ENCODE measurements around the gene RPL22L1. TPM values are rescaled to one million over a fixed set of nuclear protein-coding genes. Genes with fewer than 3 reads are reported as not detected.

Gene RPL22L1
- polyA plus RNA-seq, 1 experiment = 22.1 TPM

DNA sequence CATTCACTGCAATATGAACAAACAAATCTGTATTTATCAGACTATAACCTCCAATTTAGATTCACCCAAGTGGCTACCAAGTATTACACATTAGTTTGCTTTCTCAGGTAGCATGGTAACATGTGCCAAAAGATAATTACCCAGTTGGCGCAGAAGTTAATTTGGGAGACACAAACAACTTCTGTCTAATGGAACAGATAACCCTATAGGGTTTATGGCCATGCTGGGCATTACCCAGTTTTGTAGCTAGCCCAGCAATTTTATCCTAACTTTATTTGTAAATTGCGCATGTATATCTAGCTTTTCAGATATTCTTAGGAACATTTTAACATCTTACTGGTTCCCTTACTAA lies 780 bp downstream of the RPL22L1 start:
- ChIA-PET POLR2A (interaction anchor here (0.5 kb wide), 1 partner anchor 548 kb away, joined by 3 read pairs; no protein-coding TSS in a partner anchor), CTCF (interaction anchor here (0.6 to 1.0 kb wide), 2 partner anchors 58 to 512 kb away, joined by 3 to 4 read pairs; no protein-coding TSS in a partner anchor)
- peak overlapping the region; percentile 69 for H3K4me3 ChIP-seq (ENCODE audit: low read depth, low read length)
- TF ChIP-seq, protein P1, sequence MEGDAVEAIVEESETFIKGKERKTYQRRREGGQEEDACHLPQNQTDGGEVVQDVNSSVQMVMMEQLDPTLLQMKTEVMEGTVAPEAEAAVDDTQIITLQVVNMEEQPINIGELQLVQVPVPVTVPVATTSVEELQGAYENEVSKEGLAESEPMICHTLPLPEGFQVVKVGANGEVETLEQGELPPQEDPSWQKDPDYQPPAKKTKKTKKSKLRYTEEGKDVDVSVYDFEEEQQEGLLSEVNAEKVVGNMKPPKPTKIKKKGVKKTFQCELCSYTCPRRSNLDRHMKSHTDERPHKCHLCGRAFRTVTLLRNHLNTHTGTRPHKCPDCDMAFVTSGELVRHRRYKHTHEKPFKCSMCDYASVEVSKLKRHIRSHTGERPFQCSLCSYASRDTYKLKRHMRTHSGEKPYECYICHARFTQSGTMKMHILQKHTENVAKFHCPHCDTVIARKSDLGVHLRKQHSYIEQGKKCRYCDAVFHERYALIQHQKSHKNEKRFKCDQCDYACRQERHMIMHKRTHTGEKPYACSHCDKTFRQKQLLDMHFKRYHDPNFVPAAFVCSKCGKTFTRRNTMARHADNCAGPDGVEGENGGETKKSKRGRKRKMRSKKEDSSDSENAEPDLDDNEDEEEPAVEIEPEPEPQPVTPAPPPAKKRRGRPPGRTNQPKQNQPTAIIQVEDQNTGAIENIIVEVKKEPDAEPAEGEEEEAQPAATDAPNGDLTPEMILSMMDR (IDR thresholded peaks at IDR 0.05; ENCODE audit: insufficient read depth, low read depth, low read length) = no peak
- H3K27me3 ChIP-seq (ENCODE audit: control insufficient read depth, insufficient read depth, low read length) = no peaks in the 10 kb centered on the region
- DNase-seq (ENCODE audit: low read depth) = no peak
- H3K36me3 ChIP-seq (ENCODE audit: control insufficient read depth, insufficient read depth, low read length) = peaks cover 2% of the 10 kb centered on the region; the same call in 1 of the 2 replicates

DNA sequence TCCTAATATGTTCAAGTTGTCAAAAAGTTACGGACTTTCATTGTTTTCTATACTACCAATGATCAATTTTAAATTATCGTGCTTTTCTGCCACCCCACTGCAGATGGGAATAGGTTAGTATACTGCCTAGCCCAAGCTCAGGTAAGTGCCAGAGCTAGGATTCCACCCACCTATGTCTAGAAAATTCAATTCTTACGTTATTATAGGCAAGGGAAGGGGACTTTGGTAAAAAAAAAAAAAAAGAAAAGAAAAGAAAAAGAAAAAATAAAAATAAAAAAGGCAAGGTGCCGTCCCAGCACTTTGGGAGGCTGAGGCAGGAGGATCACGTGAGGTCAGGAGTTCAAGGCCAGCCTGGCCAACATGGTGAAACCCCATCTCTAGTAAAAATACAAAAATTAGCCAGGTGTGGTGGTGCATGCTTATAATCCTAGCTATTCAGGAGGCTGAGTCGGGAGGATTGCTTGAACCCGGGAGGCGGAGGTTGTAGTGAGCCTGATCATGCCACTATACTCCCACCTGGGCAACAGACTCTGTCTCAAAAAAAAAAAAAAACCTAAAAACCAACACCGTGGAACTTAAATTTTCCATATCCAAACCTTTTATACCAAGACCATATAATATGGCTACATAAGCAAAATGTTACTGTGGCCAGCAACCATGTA lies 1.3 kb downstream of the RPL22L1 start:
- Histone ChIP-seq H3K4me3 (ENCODE audit: low read depth, low read length) (peak overlapping the region; percentile 69), H3K36me3 (ENCODE audit: control insufficient read depth, insufficient read depth, low read length) (peaks cover 2% of the 10 kb centered on the region; the same call in 1 of the 2 replicates), H3K27me3 (ENCODE audit: control insufficient read depth, insufficient read depth, low read length) (no peaks in the 10 kb centered on the region)
- CTCF ChIA-PET = no interaction called here
- TF ChIP-seq, protein P1 (IDR thresholded peaks at IDR 0.05; ENCODE audit: insufficient read depth, low read depth, low read length) = no peak
- POLR2A ChIA-PET = interaction anchor here (0.6 kb wide), 1 partner anchor 505 kb away, joined by 3 read pairs; no protein-coding TSS in a partner anchor
- no peak for DNase-seq (ENCODE audit: low read depth)

DNA sequence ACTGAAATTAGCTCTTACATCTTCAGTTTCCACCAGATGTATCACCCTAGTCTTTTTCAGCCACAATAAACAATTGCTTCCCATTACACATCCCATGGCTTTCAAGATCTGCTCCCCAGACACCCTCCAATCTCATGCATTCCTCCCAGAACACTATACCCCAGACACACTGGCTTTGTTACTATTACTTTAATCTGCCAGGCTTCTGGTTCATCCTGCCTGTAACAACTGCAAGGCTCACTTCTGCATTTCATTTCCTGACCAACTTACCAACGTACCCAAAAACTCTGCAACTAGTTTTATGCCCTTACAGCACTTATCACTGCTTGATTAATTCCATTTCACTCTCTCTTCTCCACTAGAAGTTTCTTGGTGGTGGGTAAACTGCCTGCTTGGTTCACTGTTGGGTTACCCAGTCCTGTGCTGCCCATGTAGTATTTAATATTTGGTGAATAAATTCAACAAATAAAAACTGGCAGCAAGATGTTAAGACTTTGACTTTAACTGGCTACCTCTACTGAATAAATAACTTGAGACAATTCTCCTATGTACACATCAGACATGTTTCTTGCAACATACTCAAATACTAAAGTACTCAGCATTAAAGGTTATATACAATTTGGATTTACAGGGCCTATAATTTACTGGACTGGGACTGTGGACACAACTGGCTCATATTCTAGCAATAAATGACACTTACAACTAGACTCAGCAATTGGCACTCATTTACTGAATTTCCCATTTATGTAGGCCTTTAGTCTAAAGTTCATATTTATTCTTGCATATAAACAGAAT lies 2.7 kb downstream of the RPL22L1 start:
- H3K27me3 ChIP-seq (ENCODE audit: control insufficient read depth, insufficient read depth, low read length) = no peaks in the 10 kb centered on the region
- H3K36me3 ChIP-seq (ENCODE audit: control insufficient read depth, insufficient read depth, low read length) = peaks cover 2% of the 10 kb centered on the region; the same call in 1 of the 2 replicates
- TF ChIP-seq, protein P1 (IDR thresholded peaks at IDR 0.05; ENCODE audit: insufficient read depth, low read depth, low read length) = no peak
- ChIA-PET POLR2A (no interaction called here), CTCF (interaction anchor here (1.2 kb wide), 1 partner anchor 453 kb away, joined by 3 read pairs; no protein-coding TSS in a partner anchor)
- H3K4me3 ChIP-seq (ENCODE audit: low read depth, low read length) = no peak overlapping the region
- no peak for DNase-seq (ENCODE audit: low read depth)

DNA sequence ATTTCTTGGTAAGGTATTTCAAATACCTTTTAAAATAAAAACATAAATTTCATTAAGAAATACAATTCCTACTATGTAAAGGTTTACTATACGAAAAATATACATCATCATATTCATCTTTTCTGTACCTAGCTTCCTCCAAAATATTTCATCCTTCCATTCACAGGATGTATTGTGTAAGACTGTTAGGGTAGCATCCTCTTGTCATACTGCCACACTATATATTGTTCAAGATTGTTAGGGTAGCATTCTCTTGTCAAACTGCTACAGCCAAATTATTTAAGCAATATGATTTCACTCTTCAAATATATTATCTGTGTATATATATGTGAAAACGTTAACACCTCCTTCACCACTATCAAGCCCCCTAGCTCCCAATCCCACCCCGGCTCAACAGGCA lies 3.5 kb downstream of the RPL22L1 start:
- TF ChIP-seq, protein P1 (IDR thresholded peaks at IDR 0.05; ENCODE audit: insufficient read depth, low read depth, low read length) = no peak
- no peak for DNase-seq (ENCODE audit: low read depth)
- POLR2A ChIA-PET = no interaction called here
- CTCF ChIA-PET = interaction anchor here (1.0 to 1.2 kb wide), 2 partner anchors 18 to 453 kb away, joined by 3 to 4 read pairs; no protein-coding TSS in a partner anchor
- H3K4me3 ChIP-seq (ENCODE audit: low read depth, low read length) = no peak overlapping the region
- no peaks in the 10 kb centered on the region for H3K27me3 ChIP-seq (ENCODE audit: control insufficient read depth, insufficient read depth, low read length)
- peaks cover 2% of the 10 kb centered on the region; the same call in 1 of the 2 replicates for H3K36me3 ChIP-seq (ENCODE audit: control insufficient read depth, insufficient read depth, low read length)
